Mucosa of gallbladder (tissue), 1 donor: Measurements from ENCODE around the gene RBPJ. TPM values are rescaled to one million over a fixed set of nuclear protein-coding genes. Genes with fewer than 3 reads are reported as not detected.

Source experiments
- DNase-seq: peaks from one replicate; pipeline ENCODE4 v3.0.0-alpha.2; 2020; ENCODE audit warnings: low spot score
- total RNA-seq: library from RNA; stranded (reverse); gene quantifications from one replicate; pipeline ENCODE4 v1.2.1, GENCODE V29; 2021
- donor health status: DM: no; HTN: no; CAD: no.

Gene RBPJ
- total RNA-seq, 1 donor from 2014 or later = 72.1 TPM

DNA sequence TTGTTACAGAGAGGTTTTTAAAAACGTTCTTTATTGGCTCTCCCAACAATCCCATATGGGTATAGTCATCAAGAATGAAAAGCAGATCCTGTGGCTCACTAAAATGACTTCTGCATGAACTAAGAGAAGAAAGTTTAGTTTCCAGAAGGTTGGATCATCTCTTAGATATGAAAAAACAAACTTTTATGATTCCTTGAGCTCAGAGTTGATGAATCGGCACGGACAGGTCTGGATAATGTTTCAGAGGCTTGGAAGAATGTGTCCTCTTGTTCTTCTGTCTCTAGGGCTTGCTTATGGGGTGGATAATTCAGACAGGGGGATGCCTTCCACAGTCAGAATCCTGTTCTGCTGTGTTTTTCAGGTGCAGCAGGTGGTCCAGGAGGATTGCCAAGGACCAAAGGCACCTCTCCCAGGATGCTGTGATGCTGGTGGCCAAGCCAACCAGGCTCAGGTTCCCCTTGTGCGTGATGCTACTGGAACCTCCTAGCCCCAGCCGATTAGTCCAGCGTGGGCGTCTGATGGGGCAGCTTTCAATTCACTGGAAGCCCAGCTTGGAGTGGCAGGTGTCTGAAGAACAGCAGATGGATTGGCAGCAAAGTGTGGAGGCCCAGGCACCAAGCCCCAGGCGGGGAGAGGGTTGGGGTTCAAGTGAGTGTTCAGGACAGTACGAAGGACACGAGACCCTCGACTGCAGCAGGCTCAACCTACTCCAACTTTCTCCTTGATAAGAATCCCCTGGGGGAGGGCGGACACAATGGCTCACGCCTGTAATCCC is 139.1 kb downstream of the RBPJ start:
- no peak for DNase-seq

DNA sequence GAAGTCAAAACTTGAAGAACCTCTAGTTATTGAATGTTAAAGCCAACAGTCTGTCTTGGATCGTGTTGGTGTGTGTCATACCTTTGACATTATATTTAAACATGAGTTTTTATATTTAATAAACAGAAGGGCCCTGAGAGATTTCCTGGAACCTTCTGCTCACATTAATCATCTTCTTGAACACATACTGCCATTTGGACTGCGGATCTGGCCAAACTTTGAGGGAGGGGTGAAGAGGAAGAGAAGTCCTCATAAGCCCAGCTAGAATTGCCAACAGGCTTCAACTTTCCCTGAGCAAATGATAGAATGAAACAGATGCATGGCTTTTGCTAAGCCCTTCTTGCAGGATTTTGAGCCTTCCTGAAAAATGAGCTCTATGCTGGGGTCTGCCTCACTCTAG is 142.1 kb downstream of the RBPJ start:
- DNase-seq = no peak

DNA sequence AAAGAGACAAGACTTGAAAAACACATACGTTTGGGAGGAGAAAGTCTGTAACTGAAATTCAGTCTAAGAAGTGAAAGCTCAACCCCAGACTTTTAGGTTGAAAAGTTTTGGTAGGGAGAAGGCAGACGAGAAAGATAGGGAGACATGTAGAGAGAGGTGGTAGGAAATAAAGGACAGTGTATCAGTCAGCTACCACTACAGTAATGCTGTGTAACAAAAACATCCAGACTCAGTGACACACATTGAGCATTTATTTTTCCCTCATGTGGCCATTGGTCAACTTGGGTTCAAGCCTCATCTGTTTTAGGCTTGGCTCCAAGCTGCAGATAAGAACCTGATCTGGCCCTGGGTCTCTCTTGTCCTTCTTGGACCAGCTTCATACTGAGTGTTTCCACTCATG is 142.6 kb downstream of the RBPJ start:
- no peak for DNase-seq

DNA sequence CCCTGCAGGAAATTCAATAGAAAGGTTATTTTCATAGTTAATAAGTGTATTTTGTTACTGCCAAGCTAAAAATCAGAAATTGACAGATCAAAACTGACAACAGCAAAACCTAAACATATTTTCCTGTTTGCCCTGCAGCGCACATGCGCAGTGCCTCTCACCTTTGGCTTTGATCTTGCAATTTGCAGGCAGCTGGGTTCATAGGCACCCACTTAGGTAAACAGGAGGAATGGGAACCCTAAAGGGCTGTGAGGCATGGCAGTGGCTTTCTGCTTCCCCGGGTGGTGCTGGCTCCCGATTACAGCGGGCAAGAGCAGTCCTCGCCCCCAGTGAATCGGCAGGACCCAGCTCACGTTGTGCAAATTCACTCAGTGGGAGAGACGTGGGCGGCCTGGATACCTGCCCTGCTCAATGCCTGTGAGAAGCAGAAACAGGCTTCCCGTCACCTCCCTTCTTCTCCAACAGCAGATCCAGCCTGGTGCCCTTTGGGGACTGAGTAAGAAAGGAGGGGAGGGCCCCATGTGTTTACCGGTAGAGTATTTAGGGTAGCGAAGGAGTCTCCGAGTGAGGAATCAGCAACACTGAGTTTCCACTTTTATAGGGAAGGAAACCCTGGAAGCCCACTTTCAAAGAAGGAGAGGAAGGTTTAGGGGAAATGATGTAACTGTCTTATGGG is 143.7 kb downstream of the RBPJ start:
- DNase-seq = no peak

DNA sequence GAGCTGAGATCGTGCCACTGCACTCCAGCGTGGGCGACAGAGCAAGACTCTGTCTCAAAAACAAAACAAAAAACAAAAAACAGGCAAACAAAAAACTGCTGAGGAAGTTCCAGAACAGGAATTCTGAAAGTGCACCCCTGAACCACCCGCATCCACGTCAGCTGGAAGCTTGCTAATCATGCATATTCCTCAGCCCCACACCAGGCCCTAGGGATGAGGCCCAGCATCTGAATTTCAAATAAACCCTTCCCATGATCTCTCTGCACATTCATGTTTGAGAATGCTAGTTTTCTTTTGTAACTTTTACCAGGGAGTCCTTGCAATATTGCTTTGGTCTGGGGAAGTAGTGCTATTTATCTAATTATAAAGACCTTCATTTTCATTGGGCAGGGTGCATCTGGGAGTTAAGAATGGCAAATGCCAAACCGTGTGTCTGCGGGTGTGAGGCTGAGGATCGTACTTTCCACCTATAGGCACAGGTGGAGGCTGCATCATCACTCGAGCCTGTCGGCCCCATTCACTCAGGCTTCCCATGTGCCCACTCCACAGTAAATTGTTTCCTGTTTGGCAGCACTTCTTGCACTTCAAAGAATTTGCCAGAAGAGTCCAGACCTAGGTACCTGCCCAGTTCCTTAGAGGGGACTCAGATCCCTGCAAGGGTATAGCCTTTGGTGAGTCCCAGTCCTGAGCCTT is 145.9 kb downstream of the RBPJ start:
- DNase-seq = no peak

DNA sequence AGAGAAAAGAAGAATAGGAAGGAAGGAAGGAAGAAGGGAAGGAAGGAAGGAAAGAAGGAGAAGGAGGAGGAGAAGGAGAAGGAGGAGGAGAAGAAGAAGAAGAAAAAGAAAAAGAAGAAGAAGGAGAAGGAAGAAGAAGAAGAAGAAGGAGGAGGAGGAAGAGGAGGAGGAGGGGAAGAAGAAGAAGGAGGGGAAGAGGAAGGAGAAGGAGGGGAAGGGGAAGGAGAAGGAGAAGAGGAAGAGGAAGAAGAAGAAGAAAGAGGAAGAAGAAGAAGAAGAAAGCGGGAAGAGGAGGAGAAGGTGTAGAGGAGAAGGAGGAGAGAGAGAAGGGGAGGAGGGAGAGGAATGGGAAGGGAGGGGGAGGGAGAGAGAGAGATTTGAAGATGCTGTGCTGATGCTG is 146.9 kb downstream of the RBPJ start:
- no peak for DNase-seq

DNA sequence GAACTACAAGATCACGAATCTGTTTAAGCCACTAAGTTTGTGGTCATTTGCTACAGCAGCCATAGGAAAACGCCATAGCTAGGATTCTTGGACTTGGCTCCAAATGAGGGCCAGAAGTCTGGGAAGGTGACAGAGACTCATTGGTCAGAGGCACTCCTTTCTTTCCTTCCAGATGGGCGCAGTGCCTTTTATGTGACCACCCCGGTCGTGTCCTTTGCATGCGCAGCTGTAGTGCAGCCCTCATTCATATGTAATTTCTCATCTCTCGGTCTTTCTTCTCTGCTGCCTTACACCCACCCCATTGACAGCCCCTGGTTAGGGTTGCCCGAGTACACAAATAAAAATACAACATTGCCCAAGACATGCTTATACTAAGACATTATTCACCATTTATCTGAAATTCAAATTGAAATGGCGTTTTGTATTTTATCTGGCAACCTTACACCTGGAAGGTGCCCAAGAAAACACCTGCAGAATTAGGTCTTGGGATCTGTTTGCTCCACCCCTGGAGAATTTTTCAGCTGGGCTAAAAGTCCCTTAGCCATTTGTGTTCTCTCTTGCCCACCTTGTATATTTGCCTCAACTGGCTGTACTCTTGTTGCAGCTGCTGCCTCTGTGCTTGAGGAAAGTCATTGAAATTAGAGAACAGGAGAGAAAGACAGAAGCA is 147.6 kb downstream of the RBPJ start:
- no peak for DNase-seq

DNA sequence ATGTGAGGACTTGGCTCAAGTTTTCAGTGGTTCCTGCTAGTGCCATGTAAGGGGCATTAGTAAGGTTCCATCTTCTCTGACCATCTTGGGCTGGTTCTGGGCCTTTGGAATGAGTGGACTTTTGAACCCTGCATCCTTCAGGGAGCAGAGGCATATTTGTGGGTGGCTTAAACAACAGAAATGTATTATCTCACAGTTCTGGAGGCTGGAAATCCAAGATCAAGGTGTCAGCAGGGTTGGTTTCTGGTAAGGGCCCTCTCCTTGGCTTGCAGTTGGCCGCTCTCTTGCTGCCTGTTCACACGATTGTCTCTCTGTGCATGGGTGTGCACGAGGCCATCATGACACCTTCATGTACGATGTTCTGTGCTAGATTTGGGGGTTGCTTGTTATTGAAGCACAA is 148.2 kb downstream of the RBPJ start:
- no peak for DNase-seq

DNA sequence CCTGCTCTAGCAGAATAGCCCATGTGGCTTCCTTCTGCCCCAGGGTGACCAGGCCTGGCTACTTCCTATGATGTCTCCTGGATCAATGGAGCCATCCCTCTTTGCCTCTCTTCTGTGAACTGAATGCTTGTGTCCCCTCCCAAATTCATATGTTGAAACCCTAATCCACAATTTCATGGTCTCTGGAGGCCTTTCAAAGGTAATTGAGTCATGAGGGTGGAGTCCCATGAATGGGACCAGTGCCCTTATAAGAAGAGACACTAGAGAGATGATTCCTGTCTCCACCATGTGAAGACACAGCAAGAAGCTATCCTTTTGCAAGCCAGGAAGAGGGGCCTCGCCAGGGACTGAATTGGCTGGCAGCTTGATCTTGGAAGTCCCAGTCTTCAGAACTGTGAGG is 151.1 kb downstream of the RBPJ start:
- DNase-seq = no peak

DNA sequence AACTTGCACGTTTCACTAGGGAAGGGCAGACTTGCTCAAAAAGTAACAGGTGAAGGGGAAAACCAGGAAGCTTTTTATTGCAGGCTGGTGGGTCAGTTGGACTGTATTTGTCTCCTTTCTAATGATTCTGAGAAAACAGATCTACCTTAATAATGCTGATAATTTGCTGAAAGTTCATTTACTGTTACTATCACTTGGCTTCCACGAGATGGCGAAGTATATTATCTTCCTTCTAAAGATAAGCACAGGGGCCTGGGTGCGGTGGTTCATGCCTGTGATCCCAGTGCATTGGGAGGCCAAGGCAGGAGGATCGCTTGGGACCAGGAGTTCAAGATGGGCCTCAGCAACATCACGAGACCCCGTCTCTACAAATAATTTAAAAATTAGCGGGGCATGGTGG is 153.1 kb downstream of the RBPJ start:
- DNase-seq = no peak

DNA sequence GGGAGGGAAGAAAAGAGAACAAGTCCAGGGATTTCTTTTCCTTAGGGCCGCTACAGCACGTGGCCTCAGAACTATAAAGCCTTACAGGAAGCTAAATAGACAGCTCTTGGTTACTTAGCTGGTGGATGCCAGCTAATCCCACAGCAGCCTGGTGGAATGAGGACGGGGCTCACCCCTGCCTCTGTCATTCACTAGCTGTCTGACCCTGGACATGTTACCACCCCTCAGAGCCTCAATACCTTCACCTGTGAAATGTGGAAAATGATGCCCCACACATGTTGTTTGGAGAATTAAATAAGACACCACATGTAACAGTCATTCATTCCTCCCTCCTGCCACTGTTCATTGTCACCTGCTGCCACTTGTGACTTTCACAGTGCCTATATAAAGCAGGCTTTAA is 153.7 kb downstream of the RBPJ start:
- DNase-seq = no peak

DNA sequence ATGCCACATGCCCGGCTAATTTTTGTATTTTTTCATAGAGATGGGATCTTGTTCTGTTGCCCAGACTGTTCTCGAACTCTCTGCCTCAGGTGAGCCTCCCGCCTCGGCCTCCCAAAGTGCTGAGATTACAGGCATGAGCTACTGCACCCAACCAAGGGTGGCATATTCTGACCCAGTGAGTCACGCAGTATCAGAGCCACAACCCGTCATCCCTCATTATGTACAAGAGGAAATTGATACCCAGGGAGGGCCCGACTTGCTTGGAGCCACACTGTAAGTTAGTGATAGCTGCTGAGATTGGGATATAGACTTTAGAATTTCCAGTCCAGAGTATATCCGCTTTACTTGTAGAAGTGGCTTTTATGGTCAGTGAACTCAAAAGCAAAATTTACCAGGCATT is 154.9 kb downstream of the RBPJ start:
- DNase-seq = no peak

DNA sequence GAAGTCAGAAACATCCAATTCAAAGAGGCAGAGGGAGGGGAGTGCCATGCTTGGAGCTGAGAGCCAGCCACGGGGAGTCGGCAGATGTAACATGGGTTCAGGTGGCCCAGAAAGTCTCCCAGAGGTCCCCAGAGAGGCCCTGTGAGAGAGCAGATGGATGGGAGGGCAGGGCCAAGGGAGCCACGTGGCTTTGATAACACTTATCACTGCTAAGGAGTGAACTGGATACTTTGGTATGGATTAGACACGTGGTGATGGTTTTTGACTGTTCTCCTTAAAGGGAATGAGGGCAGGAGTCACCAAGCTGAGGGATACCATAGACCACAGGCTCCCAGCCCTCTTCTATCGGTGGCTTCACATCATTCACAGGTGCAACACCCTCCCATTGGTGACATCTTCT is 155.7 kb downstream of the RBPJ start:
- no peak for DNase-seq

DNA sequence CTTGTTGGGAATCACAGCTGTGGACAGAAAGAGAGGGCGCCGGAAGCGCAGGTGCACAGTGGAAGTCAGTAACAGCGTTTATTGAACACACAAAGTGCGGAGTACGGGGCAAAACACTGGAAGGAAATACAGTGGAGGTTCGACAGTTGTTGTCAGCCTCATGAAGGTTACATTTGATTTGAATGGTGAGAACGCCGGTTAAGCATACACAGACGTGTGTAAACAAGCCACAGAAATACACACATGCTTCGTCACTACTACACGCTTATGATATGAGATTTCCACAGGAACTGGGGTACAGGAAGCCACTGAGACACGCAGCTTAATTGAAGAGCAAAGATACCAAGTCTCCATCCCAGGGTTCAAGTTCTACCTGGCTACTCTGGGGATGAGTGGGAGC is 157.5 kb downstream of the RBPJ start:
- DNase-seq = no peak

DNA sequence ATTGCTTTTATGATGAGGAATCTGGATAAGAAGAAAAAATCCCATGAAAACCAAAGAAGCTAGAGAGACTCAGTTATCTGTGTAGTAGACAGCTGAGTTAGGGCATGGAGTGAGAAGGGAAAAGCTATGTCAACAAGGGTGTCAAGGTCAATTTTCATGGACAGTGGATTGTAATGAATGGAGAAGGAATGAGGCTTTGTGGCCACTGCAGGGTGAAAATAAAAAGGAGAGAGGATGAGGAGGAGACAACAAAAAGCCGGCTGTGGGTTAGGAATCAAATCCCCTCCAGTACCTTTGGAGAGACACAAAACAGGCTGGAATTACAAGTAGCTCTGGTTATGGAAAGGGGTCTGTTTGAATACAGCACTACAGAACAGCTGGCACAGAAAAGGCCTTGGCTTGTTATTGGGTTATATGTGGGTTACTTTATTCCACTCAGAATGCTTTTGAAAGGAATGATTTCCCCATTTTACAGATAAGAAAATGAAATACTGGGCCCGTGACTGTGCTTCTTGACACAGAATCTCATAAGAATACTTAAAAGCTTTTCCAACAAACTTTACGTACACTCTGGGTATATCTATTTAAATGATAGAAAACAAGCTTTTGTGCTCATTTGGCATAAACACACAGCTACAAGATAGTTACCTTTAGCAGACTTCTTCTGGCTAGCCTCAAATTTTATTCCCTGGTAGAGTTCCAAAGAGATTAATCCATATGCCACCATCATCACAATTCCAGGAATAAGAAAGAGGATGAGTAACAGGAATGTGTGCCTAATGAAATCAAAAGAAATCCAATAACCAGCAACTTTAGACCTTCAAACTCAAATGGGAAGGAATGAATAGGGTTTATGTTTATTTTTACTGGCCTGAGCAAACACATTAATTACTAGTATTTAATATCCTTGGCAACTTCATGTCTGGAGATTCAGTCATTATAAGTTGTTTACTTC is 162.0 kb downstream of the RBPJ start:
- peak; percentile 38 for DNase-seq

DNA sequence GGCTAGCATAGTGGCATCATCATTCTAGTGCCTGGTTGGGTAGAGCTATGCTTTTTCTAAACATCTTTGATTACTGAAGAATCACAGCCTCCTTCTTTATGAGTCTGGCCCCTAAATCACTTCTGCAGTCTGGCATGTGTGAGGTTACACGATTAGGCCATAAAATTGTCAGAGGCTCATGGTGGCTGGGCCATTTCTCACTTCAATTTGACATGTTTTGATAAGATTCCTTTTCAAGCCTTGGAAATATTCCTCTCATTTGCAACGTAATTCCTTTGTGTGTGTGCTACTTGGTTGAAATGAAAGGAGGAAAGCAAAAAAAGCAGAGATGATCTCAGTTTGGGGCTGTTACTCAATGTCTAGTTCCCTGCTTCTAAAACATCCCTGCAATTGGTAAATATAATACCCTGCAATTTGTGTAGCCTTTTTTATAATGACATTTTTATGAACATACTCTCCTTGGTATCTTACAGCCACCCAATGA is 163.3 kb downstream of the RBPJ start:
- no peak for DNase-seq

DNA sequence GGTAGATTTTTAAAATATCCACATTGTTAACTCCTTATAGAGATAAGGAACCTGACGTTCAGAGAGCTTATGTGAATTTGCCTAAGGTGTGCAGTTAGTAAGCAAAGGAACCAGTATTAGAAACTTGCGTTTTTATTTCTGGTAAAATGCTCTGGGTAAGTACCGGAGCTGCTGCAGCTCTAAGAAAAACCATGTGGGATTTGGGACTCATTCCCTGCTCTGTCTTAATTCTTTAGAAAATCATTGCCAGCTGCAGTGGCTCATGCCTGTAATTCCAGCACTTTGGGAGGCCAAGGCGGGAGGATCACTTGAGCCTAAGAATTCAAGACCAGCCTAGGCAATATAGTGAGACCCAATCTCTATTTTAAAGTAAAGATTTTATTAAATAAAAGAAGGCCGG is 163.7 kb downstream of the RBPJ start:
- no peak for DNase-seq
